ENCODE results near the gene ALKBH4.
"Not testable (repeated sequence)": the region's sequence is repeated elsewhere in the genome, so short reads cannot be mapped to it uniquely, and the experiment has no call there.

ALKBH4 gene

GRCh38 chr7:102481962-102482361 lies 17.3 kb upstream of the ALKBH4 start:
- H3K4me3 ChIP-seq (ENCODE audit: control insufficient read depth, low read depth, low read length); DNase-seq (ENCODE audit: low read depth): not testable (repeated sequence)

GRCh38 chr7:102479982-102480637 lies 15.4 kb upstream of the ALKBH4 start:
- not testable (repeated sequence) for DNase-seq (ENCODE audit: low read depth); H3K4me3 ChIP-seq (ENCODE audit: control insufficient read depth, low read depth, low read length)
- TF ChIP-seq CTCF (conservative IDR thresholded peaks at IDR 0.05; ENCODE audit: control insufficient read depth, insufficient read depth, low read depth, low read length): peak; percentile 31

GRCh38 chr7:102479209-102479584 lies 14.5 kb upstream of the ALKBH4 start:
- H3K4me3 ChIP-seq (ENCODE audit: control insufficient read depth, low read depth, low read length); DNase-seq (ENCODE audit: low read depth): not testable (repeated sequence)

- peak; percentile 79 for DNase-seq (ENCODE audit: low read depth)
- H3K4me3 ChIP-seq (ENCODE audit: control insufficient read depth, low read depth, low read length): peak within 1 kb of the TSS; percentile 37
Observed at GRCh38 chr7:102478314-102479208, 13.9 kb upstream of the ALKBH4 start, which contains the start of gene POLR2J. POLR2J (minus strand) TSS chr7:102478922; CDS start chr7:102478860, 62 bp downstream.

- DNase-seq (ENCODE audit: low read depth): peak; percentile 7
- H3K4me3 ChIP-seq (ENCODE audit: control insufficient read depth, low read depth, low read length): not testable (repeated sequence)
Observed at GRCh38 chr7:102474736-102475435, 10.2 kb upstream of the ALKBH4 start.

GRCh38 chr7:102474116-102474515 lies 9.5 kb upstream of the ALKBH4 start:
- not testable (repeated sequence) for DNase-seq (ENCODE audit: low read depth); H3K4me3 ChIP-seq (ENCODE audit: control insufficient read depth, low read depth, low read length)

GRCh38 chr7:102473271-102473991 lies 8.8 kb upstream of the ALKBH4 start:
- H3K4me3 ChIP-seq (ENCODE audit: control insufficient read depth, low read depth, low read length): no peak overlapping the region
- no peak for DNase-seq (ENCODE audit: low read depth)
- TF ChIP-seq CTCF (conservative IDR thresholded peaks at IDR 0.05; ENCODE audit: control insufficient read depth, insufficient read depth, low read depth, low read length): no peak

GRCh38 chr7:102472126-102473041 lies 7.7 kb upstream of the ALKBH4 start:
- TF ChIP-seq CTCF (conservative IDR thresholded peaks at IDR 0.05; ENCODE audit: control insufficient read depth, insufficient read depth, low read depth, low read length): no peak
- H3K4me3 ChIP-seq (ENCODE audit: control insufficient read depth, low read depth, low read length): no peak overlapping the region
- DNase-seq (ENCODE audit: low read depth): no peak
